Keratinocyte (primary cell): Measurements from ENCODE around the gene INO80D.

ENCODE experiments used
- CTCF ChIP-seq, 3 experiments: IDR thresholded peaks in 1 of 3; conservative IDR thresholded peaks in 1 of 3; optimal IDR thresholded peaks in 1 of 3; 2 replicates in 2 of 3; 3 replicates in 1 of 3; pipeline versions ENCODE3 to v1.5.1; 2011; ENCODE audit warnings: low read length in 3 of 3, mild to moderate bottlenecking in 3 of 3, moderate library complexity in 2 of 3, control low read depth in 1 of 3, inconsistent platforms in 1 of 3; ENCODE audit not compliant: insufficient read depth in 2 of 3; ENCODE audit errors: extremely low read depth in 1 of 3
- EZH2 ChIP-seq: IDR thresholded peaks from one replicate; pipeline ENCODE4 v1.6.1; 2012; ENCODE audit warnings: inconsistent platforms, mild to moderate bottlenecking, low read length, moderate library complexity

DNA sequence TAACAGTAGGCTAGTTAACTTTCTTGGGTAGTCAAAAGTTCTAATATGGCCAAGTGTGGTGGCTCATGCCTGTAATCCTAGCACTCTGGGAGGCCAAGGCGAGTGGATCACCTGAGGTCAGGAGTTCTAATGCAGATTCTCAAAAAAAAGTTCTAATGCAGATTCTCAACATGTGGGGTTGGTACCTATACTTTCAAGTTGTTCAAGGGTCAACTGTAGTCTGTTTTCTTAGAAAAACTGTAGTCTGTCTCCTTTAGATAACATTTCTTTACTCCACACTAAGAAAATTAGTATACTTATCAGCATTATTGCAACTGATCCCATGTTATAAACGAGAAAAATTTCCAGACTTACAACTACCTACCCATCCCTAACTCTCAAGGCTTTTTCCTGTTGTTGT, 16.6 kb downstream of the INO80D start:
- TF ChIP-seq CTCF (optimal IDR thresholded peaks at IDR 0.05 in 1 of 3, IDR thresholded peaks at IDR 0.05 in 1 of 3, conservative IDR thresholded peaks at IDR 0.05 in 1 of 3; ENCODE audit: extremely low read depth in 1 of 3, insufficient read depth in 2 of 3, low read length in 3 of 3) = no peak
- TF ChIP-seq EZH2 = no peak
